Nephron progenitor cell (in vitro differentiated cells): ENCODE results near the gene POLD1.

Source experiments
- DNase-seq: peaks from one replicate; pipeline ENCODE4 v3.0.0; 2021
- H3K27ac Mint-ChIP-seq: 2 replicates; pipeline ENCODE4 v1.8.0; 2021; ENCODE audit warnings: mild to moderate bottlenecking, moderate library complexity, mixed read lengths
- H3K27me3 Mint-ChIP-seq: 2 replicates; pipeline ENCODE4 v1.8.0; 2021; ENCODE audit warnings: mild to moderate bottlenecking, low read depth, mixed read lengths; ENCODE audit not compliant: poor library complexity
- H3K36me3 Mint-ChIP-seq: 2 replicates; pipeline ENCODE4 v1.8.0; 2021; ENCODE audit warnings: low read depth, mixed read lengths
- H3K4me1 Mint-ChIP-seq: 2 replicates; pipeline ENCODE4 v1.8.0; 2021; ENCODE audit warnings: mixed read lengths
- H3K4me3 Mint-ChIP-seq: 2 replicates; pipeline ENCODE4 v1.8.0; 2021; ENCODE audit warnings: mild to moderate bottlenecking, moderate library complexity, mixed read lengths
- H3K9me3 Mint-ChIP-seq: 2 replicates; pipeline ENCODE4 v1.8.0; 2021; ENCODE audit warnings: mild to moderate bottlenecking, moderate library complexity, mixed read lengths
- TF ChIP-seq, protein P1 (sequence below): fragments of 200-600 bp; sonication (generic); IDR thresholded peaks from 2 replicates; pipeline ENCODE4 v1.5.0; 2021; ENCODE audit warnings: antibody characterized with exemption

The POLD1 gene

DNA sequence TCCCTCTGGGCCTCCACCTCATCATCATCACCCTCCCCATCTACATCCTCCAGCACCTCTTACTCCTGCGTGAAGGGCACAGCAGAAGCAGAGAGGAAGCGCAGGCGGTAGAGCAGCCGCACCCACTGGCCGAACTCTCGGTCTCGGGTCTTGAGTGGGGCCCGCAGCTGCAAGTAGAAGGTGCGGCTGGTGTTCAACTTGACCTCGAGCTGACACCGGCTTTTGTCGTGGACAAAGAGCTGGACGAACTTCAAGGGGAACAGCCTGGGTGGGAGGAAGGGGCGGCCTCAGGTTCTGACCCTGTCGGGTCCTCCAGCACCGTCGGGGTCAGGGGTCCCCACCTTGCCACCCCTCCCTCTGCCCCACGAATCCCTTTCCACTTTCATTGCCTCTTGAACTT, 83.4 kb downstream of the POLD1 start:
- peaks cover 19% of the 10 kb centered on the region for H3K4me1 Mint-ChIP-seq
- peaks cover 8% of the 10 kb centered on the region for H3K27me3 Mint-ChIP-seq
- H3K4me3 Mint-ChIP-seq: no peak overlapping the region
- no peak for DNase-seq
- TF ChIP-seq, protein P1, sequence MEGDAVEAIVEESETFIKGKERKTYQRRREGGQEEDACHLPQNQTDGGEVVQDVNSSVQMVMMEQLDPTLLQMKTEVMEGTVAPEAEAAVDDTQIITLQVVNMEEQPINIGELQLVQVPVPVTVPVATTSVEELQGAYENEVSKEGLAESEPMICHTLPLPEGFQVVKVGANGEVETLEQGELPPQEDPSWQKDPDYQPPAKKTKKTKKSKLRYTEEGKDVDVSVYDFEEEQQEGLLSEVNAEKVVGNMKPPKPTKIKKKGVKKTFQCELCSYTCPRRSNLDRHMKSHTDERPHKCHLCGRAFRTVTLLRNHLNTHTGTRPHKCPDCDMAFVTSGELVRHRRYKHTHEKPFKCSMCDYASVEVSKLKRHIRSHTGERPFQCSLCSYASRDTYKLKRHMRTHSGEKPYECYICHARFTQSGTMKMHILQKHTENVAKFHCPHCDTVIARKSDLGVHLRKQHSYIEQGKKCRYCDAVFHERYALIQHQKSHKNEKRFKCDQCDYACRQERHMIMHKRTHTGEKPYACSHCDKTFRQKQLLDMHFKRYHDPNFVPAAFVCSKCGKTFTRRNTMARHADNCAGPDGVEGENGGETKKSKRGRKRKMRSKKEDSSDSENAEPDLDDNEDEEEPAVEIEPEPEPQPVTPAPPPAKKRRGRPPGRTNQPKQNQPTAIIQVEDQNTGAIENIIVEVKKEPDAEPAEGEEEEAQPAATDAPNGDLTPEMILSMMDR: no peak
- no peaks in the 10 kb centered on the region for H3K9me3 Mint-ChIP-seq
- H3K36me3 Mint-ChIP-seq: no peaks in the 10 kb centered on the region
- no peak overlapping the region for H3K27ac Mint-ChIP-seq
